Measurements from ENCODE around the gene FIGNL1. TPM values are rescaled to one million over a fixed set of nuclear protein-coding genes. Genes with fewer than 3 reads are reported as not detected.

Gene FIGNL1, protein sequence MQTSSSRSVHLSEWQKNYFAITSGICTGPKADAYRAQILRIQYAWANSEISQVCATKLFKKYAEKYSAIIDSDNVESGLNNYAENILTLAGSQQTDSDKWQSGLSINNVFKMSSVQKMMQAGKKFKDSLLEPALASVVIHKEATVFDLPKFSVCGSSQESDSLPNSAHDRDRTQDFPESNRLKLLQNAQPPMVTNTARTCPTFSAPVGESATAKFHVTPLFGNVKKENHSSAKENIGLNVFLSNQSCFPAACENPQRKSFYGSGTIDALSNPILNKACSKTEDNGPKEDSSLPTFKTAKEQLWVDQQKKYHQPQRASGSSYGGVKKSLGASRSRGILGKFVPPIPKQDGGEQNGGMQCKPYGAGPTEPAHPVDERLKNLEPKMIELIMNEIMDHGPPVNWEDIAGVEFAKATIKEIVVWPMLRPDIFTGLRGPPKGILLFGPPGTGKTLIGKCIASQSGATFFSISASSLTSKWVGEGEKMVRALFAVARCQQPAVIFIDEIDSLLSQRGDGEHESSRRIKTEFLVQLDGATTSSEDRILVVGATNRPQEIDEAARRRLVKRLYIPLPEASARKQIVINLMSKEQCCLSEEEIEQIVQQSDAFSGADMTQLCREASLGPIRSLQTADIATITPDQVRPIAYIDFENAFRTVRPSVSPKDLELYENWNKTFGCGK
- 1 to 10 TPM; 8.6 to 9.8 TPM for total RNA-seq
- 19.4 to 43.3 reads per million in 2 donors for total RNA-seq

DNA sequence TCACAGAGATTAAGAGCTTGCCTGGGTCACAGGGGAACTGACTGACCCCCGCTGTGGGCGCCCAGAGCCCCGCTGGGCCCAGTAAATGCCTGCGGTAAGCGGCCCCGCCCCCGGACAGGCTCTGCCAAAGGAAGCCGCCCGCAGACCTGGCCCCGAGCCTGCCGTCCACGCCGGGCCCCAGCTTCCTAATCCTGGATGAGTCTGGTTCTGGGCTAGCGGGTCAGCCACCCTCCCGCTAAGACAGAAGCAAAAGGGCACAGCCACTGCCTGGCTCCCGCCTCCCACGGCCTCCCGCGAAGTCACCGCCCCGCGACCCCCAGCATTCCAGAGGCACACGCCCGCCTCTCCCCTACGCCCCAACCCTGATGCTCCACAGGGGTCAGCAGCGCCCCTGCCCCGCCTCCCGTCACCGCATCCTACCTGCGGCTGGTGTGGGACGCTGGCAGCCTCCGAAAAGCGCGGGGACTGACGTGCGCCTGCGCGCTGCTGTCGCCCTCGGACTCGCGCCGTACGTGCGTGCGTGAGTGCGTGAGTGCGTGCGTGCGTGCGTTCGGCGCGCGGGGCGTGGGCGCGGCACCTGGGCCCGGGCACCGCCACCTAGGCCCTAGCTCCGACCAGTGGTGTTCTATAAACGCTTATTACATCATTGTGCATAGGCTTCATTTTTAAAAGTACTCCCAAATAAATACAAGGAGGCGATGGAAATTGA is at the start of gene FIGNL1:
Gene FIGNL1, minus strand, starts transcription at position 470 of the 709 bp plus-strand sequence. CDS start 3,063 bp downstream, outside the sequence.
- H3K36me3 Mint-ChIP-seq (ENCODE audit: low read depth), result peaks cover 14% of the 10 kb centered on the region
- H3K4me1 Mint-ChIP-seq, result peaks cover 23% of the 10 kb centered on the region
- H3K9me3 ChIP-seq (ENCODE audit: control insufficient read depth, low read length, poor library complexity, severe bottlenecking), result no peaks in the 10 kb centered on the region
- DNase-seq (peak; percentile 56 to 68 (median 65)), ATAC-seq (peak; percentile 98)
- peak within 1 kb of the TSS; percentile 97 for H3K27ac Mint-ChIP-seq
- peak within 1 kb of the TSS; percentile 94 for H3K4me3 Mint-ChIP-seq
- no peaks in the 10 kb centered on the region for H3K27me3 Mint-ChIP-seq

DNA sequence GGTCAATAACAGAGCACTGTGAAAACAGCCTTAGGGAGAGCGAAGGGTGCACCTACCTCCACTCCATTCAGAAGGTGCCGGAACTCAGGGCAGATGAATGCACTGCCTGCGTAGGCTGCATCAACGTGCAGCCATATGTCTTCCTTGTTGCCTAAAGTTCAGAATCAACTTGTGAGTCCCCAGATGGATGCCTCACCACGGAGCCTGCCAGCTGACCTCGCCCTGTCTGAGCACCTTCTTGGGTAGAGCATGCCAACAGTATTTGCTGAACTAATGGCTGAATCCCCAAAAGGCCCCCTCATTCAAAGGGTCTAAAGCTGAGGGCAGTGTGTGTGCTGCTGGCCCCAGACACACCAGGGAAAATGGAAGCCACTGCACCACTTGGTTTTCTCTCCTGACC is 48.9 kb upstream of the FIGNL1 start:
- DNase-seq (no peak), ATAC-seq (no peak)
- Mint-ChIP-seq H3K4me3 (no peak overlapping the region), H3K27me3 (peaks cover 49% of the 10 kb centered on the region), H3K36me3 (ENCODE audit: low read depth) (no peaks in the 10 kb centered on the region), H3K27ac (no peak overlapping the region), H3K4me1 (peaks cover 2% of the 10 kb centered on the region)
- no peaks in the 10 kb centered on the region for H3K9me3 ChIP-seq (ENCODE audit: control insufficient read depth, low read length, poor library complexity, severe bottlenecking)

DNA sequence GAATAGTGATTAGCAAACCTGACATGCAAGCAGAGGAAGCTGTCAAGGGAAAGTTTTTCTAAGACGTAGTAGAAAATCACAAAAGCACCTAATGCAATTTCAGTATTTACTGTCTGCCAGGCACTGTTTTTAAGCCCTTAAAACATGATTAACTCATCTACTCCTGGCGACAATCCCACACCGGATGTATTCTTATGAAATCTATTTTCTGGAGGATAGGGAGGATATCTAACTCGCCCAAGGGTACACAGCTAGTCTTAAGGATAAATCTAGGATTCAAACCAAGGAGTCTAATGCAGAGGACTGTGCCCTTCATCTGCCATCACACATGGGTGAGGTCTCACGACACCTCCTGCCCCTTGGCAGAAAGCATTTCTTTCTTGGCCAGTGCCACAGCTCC is 47.8 kb upstream of the FIGNL1 start:
- no peaks in the 10 kb centered on the region for H3K9me3 ChIP-seq (ENCODE audit: control insufficient read depth, low read length, poor library complexity, severe bottlenecking)
- H3K4me1 Mint-ChIP-seq, result peaks cover 2% of the 10 kb centered on the region
- H3K36me3 Mint-ChIP-seq (ENCODE audit: low read depth), result no peaks in the 10 kb centered on the region
- ATAC-seq (no peak), DNase-seq (no peak)
- no peak overlapping the region for H3K4me3 Mint-ChIP-seq
- H3K27me3 Mint-ChIP-seq, result peaks cover 61% of the 10 kb centered on the region
- H3K27ac Mint-ChIP-seq, result no peak overlapping the region

DNA sequence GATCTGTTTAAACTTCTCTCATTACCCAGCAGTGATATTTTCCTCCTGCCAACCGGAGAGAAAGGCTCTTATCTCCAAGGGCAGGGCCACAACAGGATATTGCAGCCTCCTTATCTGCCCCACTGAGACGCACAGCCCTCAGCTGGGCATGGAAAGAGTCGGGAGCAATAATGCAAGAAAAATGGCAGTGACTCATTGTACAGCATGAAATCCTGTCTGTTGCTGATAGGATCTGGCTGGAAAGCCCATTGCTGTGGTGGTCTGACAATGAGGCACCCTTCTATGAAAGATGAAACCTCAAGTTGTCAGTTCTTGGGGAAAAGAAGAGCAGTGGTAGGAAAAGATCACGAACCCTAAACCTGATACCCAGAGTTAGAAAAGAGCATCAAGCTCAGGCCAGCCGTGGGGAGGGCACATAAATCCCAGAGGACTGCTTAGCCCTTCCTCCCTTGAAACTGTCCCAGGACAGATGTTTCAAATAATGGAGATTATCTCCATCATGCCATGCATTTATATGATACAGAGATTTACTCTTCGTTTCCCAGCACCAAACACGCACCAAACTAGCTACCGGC is 47.0 kb upstream of the FIGNL1 start:
- ATAC-seq, result no peak

DNA sequence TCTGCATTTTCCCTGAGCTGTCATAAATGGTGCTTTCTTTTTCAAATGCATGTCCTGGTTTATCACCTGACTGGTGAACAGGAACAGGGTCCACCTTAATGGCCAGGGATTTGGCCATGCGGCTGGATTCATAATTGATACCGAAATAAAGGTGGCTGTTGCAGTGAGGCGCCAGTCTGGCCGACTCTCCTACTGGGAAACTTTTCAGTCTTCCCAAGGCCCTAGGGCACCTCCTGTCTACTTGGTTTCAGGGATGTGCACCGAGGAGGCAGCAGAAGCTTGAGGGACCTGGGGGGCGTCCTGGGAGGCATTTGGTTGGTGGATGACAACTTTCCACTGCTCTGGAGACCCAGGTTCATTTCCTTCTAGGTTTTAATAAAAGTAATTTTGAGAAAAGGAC is 46.4 kb upstream of the FIGNL1 start:
- Mint-ChIP-seq H3K4me3 (no peak overlapping the region), H3K4me1 (no peaks in the 10 kb centered on the region), H3K36me3 (ENCODE audit: low read depth) (no peaks in the 10 kb centered on the region), H3K27me3 (peaks cover 75% of the 10 kb centered on the region), H3K27ac (no peak overlapping the region)
- DNase-seq, result no peak
- no peaks in the 10 kb centered on the region for H3K9me3 ChIP-seq (ENCODE audit: control insufficient read depth, low read length, poor library complexity, severe bottlenecking)
- no peak for ATAC-seq

More for the DNA sequence above, 47.0 kb upstream of the FIGNL1 start:
- Mint-ChIP-seq H3K36me3 (ENCODE audit: low read depth) (no peaks in the 10 kb centered on the region), H3K27ac (no peak overlapping the region), H3K4me3 (no peak overlapping the region), H3K27me3 (peaks cover 69% of the 10 kb centered on the region), H3K4me1 (no peaks in the 10 kb centered on the region)
- H3K9me3 ChIP-seq (ENCODE audit: control insufficient read depth, low read length, poor library complexity, severe bottlenecking), result no peaks in the 10 kb centered on the region
- no peak for DNase-seq

DNA sequence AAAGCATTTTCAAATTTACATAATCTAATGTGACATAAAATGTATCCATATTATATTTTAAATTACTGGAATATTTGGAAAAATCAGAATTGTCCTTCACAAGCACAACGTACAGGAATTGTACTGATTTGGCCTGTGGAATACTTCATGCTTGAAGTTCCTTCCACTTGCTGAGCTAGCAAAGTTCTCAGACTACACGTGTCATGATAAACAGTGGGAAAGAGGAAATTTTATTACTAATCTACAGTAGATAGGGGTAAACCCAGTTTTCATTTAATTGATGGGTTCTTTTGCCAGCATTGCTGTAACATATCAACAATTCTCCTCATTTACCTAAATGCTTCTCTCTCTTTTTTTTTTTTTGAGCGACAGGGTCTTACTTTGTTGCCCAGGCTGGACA is 45.6 kb upstream of the FIGNL1 start:
- no peaks in the 10 kb centered on the region for H3K36me3 Mint-ChIP-seq (ENCODE audit: low read depth)
- no peak overlapping the region for H3K4me3 Mint-ChIP-seq
- no peaks in the 10 kb centered on the region for H3K9me3 ChIP-seq (ENCODE audit: control insufficient read depth, low read length, poor library complexity, severe bottlenecking)
- ATAC-seq (no peak), DNase-seq (no peak)
- peaks cover 78% of the 10 kb centered on the region for H3K27me3 Mint-ChIP-seq
- no peak overlapping the region for H3K27ac Mint-ChIP-seq
- H3K4me1 Mint-ChIP-seq, result no peaks in the 10 kb centered on the region

DNA sequence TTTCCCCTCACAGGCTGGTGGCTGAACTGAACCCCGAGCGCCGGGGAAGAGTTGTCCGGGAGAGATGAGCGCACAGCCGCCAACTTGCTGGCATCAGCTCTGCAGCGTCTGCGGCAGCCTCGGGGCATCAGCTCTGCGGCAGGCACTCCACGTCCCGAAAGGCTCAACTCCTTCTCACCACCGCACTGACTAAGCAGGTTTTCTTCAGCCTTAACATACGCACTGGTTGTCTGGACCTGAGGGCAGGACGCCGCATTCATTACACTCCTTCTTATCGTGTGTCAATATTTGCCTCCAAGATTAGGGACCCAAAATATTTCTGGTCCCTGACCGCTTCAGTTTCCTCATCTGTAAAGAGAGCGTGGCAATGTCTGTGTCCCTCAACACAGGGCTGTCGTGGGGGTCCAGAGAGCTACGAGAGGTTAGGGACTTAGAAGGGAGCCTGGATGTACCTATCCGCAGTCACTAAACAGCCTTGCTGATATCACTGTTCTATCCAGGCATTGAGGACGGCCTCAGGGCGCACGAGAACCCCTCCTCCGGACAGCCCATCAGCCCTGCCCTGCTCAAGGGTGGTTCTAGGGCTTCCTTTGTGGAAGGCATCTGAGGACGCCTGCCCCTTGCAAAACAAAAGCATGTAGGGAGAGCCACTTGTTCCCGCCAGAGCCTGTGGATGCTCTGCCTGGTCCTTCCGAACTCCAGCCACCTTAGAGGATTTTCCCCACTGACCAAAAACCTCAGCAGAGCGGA is 42.8 kb upstream of the FIGNL1 start:
- DNase-seq (no peak), ATAC-seq (no peak)
- Mint-ChIP-seq H3K27me3 (peaks cover 61% of the 10 kb centered on the region), H3K27ac (no peak overlapping the region), H3K4me3 (no peak overlapping the region), H3K36me3 (ENCODE audit: low read depth) (no peaks in the 10 kb centered on the region), H3K4me1 (no peaks in the 10 kb centered on the region)
- H3K9me3 ChIP-seq (ENCODE audit: control insufficient read depth, low read length, poor library complexity, severe bottlenecking), result no peaks in the 10 kb centered on the region

DNA sequence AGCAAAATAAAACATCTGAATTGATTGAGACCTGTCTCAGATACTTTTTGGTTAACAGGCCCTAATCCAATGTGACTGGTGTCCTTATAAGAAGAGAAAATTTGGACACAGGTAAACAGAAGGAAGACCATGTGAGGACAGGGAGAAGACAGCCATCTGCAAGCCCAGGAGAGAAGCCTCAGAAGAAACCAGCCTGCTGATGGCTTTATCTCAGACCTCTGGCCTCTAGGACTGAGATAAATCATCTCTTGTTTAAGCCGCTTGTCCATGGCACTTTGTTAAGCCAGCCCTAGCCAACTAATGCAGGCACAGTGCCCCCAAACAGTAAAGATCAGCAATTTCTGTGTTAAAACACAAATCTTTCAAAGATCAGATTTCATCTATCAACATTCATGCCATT is 41.8 kb upstream of the FIGNL1 start:
- H3K27ac Mint-ChIP-seq, result no peak overlapping the region
- H3K9me3 ChIP-seq (ENCODE audit: control insufficient read depth, low read length, poor library complexity, severe bottlenecking), result no peaks in the 10 kb centered on the region
- no peak overlapping the region for H3K4me3 Mint-ChIP-seq
- H3K4me1 Mint-ChIP-seq, result no peaks in the 10 kb centered on the region
- DNase-seq (no peak), ATAC-seq (no peak)
- no peaks in the 10 kb centered on the region for H3K36me3 Mint-ChIP-seq (ENCODE audit: low read depth)
- H3K27me3 Mint-ChIP-seq, result peaks cover 50% of the 10 kb centered on the region

DNA sequence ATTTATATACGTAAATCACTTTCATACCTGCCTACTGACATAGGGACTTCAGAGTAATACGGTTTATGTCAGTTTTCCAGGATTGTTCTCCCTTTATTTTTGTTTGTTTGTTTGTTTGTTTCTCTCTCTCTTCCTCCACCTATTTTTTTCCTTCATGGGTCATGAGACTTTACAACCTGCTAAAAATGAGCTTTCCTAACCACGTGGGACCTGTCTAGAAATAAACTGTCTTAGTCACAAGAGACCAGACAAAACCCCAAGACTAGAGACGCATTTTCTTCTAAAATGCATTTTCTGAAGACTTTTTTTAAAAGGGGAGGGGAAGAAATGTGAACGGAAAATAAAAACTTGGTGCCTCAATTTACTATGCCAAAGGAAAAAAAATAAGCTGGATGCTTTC is 41.1 kb upstream of the FIGNL1 start:
- ATAC-seq (no peak), DNase-seq (no peak)
- Mint-ChIP-seq H3K27ac (no peak overlapping the region), H3K4me1 (no peaks in the 10 kb centered on the region), H3K36me3 (ENCODE audit: low read depth) (no peaks in the 10 kb centered on the region), H3K4me3 (no peak overlapping the region), H3K27me3 (peaks cover 44% of the 10 kb centered on the region)
- no peaks in the 10 kb centered on the region for H3K9me3 ChIP-seq (ENCODE audit: control insufficient read depth, low read length, poor library complexity, severe bottlenecking)

DNA sequence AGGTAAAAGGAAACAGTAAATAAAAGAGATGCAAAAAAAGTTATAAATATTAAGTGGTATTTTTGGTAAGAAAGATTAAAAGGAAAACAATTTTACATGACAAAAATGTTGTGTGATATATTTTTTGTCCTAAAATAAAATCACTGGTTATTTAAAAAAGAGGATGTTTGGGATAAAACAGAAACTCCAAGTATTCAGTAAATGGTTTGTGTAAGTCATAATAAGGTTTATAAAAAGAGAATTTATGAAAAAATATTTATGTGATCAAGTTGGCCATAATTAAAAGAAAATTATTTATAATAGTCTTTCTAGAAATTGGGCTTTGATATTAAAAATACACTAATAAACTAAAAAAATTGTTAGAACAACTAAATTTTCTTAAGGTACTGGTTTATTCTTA is 38.2 kb upstream of the FIGNL1 start:
- no peak for ATAC-seq

DNA sequence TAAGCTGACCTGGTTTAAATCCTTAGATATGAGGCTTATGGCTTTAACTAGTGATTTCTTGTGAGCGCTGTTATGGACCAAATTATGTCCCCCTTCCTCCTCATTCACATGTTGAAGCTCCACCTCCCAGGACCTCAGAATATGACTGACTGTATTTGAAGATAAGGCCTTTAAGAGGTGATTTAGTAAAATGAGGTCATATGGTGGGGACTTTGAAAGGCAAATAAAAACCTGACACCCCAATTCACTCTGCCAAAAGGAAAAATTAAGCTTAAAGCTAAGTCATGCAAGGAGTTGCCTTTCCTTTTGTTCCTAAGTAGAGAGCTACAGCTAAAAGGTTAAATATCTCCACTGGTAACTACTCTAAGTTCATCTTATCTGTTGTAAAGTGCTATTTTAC is 36.4 kb upstream of the FIGNL1 start:
- no peak for DNase-seq
- H3K9me3 ChIP-seq (ENCODE audit: control insufficient read depth, low read length, poor library complexity, severe bottlenecking), result no peaks in the 10 kb centered on the region
- Mint-ChIP-seq H3K27me3 (peaks cover 22% of the 10 kb centered on the region), H3K4me3 (no peak overlapping the region), H3K27ac (no peak overlapping the region), H3K36me3 (ENCODE audit: low read depth) (peaks cover 2% of the 10 kb centered on the region), H3K4me1 (no peaks in the 10 kb centered on the region)
- ATAC-seq, result no peak

More for the DNA sequence above, 38.2 kb upstream of the FIGNL1 start:
- DNase-seq, result no peak
- peaks cover 2% of the 10 kb centered on the region for H3K36me3 Mint-ChIP-seq (ENCODE audit: low read depth)
- H3K9me3 ChIP-seq (ENCODE audit: control insufficient read depth, low read length, poor library complexity, severe bottlenecking), result no peaks in the 10 kb centered on the region
- no peaks in the 10 kb centered on the region for H3K4me1 Mint-ChIP-seq
- H3K27ac Mint-ChIP-seq, result no peak overlapping the region
- peaks cover 35% of the 10 kb centered on the region for H3K27me3 Mint-ChIP-seq
- H3K4me3 Mint-ChIP-seq, result no peak overlapping the region

DNA sequence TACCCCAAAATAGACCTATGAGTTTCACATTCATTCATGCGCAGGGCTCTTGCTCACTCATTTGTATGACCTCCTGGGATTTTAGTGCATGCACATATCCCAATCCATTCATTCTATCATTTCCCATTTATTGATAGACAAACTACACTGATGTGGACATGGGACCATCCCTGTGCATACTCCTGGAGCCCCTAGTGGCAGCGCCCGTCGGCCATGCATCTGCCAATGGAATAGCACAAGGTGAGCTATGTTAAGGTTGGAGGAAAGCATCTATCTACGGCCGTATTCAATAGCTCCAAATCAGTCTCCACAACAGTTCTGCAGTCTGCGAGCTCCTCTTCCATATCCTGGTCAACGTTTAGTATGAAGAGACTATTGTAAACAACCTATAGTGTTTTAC is 31.7 kb upstream of the FIGNL1 start:
- no peak overlapping the region for H3K4me3 Mint-ChIP-seq
- peaks cover 28% of the 10 kb centered on the region for H3K27me3 Mint-ChIP-seq
- H3K27ac Mint-ChIP-seq, result no peak overlapping the region
- no peaks in the 10 kb centered on the region for H3K9me3 ChIP-seq (ENCODE audit: control insufficient read depth, low read length, poor library complexity, severe bottlenecking)
- no peaks in the 10 kb centered on the region for H3K4me1 Mint-ChIP-seq
- DNase-seq, result no peak
- H3K36me3 Mint-ChIP-seq (ENCODE audit: low read depth), result peaks cover 2% of the 10 kb centered on the region
- ATAC-seq, result no peak
